ENCODE results near the gene FXYD5. TPM values are rescaled to one million over a fixed set of nuclear protein-coding genes. Genes with fewer than 3 reads are reported as not detected.

The FXYD5 gene
- total and polyA plus RNA-seq, 12 donors, result 13.9 to 67.4 (median 19.3) TPM

- H3K36me3 ChIP-seq, result no peaks in the 10 kb centered on the region
- intact Hi-C loops (cut with DNase I), result no loop called here
- no peak for TF ChIP-seq CTCF (IDR thresholded peaks at IDR 0.05)
- H3K4me1 ChIP-seq, result peaks cover 10 to 54% (median 39%) of the 10 kb centered on the region in 9 donors
- ATAC-seq, result no peak
- WGBS, 2 donors, result 85 to 92% methylated on average over 8 of the region's 8 CpGs
- H3K27me3 ChIP-seq, result no peaks in the 10 kb centered on the region
- H3K4me3 ChIP-seq, result no peak overlapping the region
- DNase-seq, result no peak
- peaks cover 0 to 25% (median 6%) of the 10 kb centered on the region in 11 donors for H3K9me3 ChIP-seq
- H3K27ac ChIP-seq, result no peak overlapping the region
Measured at GRCh38 chr19:35216016-35216832, 61.7 kb downstream of the FXYD5 start.

- Histone ChIP-seq H3K9me3 (peaks cover 0 to 25% (median 6%) of the 10 kb centered on the region in 11 donors), H3K27ac (peak overlapping the region in 2 of 10 donors; percentile 9 to 41), H3K27me3 (no peaks in the 10 kb centered on the region), H3K4me1 (peaks cover 10 to 47% (median 31%) of the 10 kb centered on the region in 9 donors), H3K4me3 (no peak overlapping the region), H3K36me3 (no peaks in the 10 kb centered on the region)
- intact Hi-C loops (cut with DNase I), result no loop called here
- ATAC-seq, result peak in 2 of 8 donors; percentile 41 to 45
- no peak for TF ChIP-seq CTCF (IDR thresholded peaks at IDR 0.05)
- 65 to 84% methylated on average over 3 of the region's 3 CpGs for WGBS, 2 donors
- peak in 1 of 2 donors; percentile 49 for DNase-seq
Measured at GRCh38 chr19:35216833-35217648, 62.5 kb downstream of the FXYD5 start.

GRCh38 chr19:35217649-35217990, 63.1 kb downstream of the FXYD5 start:
- TF ChIP-seq CTCF (IDR thresholded peaks at IDR 0.05), result no peak
- intact Hi-C loops (cut with DNase I), result no loop called here
- peak overlapping the region in 1 of 10 donors; percentile 41 for H3K27ac ChIP-seq
- no peak overlapping the region for H3K4me3 ChIP-seq
- H3K36me3 ChIP-seq, result no peaks in the 10 kb centered on the region
- H3K4me1 ChIP-seq, result peaks cover 10 to 41% (median 25%) of the 10 kb centered on the region in 9 donors
- peaks cover 0 to 25% (median 6%) of the 10 kb centered on the region in 11 donors for H3K9me3 ChIP-seq
- no peaks in the 10 kb centered on the region for H3K27me3 ChIP-seq
- ATAC-seq, result no peak
- no peak for DNase-seq

- WGBS, 2 donors, result 91 to 96% methylated on average over 1 of the region's 1 CpG
- H3K36me3 ChIP-seq, result no peaks in the 10 kb centered on the region
- peaks cover 3 to 30% (median 14%) of the 10 kb centered on the region in 9 donors for H3K4me1 ChIP-seq
- H3K9me3 ChIP-seq, result peaks cover 0 to 31% (median 6%) of the 10 kb centered on the region in 11 donors
- H3K27me3 ChIP-seq, result no peaks in the 10 kb centered on the region
- intact Hi-C loops (cut with DNase I), result no loop called here
- ATAC-seq (no peak), DNase-seq (no peak)
- TF ChIP-seq CTCF (IDR thresholded peaks at IDR 0.05), result no peak
- H3K4me3 ChIP-seq, result no peak overlapping the region
- no peak overlapping the region for H3K27ac ChIP-seq
Measured at GRCh38 chr19:35219008-35219407, 64.5 kb downstream of the FXYD5 start.

Other genes starting within 250 kb of the FXYD5 start
- gene ZNF30, start 227.8 kb upstream of the FXYD5 start, total RNA-seq, result 1 to 10 TPM; 1.6 to 4.5 (median 2.6) TPM
- gene ZNF30, start 227.8 kb upstream of the FXYD5 start, polyA plus RNA-seq, result 1 to 10 TPM; 1.4 to 4.1 TPM
- gene ZNF792, start 190.5 kb upstream of the FXYD5 start, total RNA-seq, result 1 to 10 TPM; 2.0 to 5.9 (median 4.0) TPM
- 1 to 10 TPM; 1.6 to 1.7 TPM for gene ZNF792, start 190.5 kb upstream of the FXYD5 start, polyA plus RNA-seq
- 10 to 100 TPM; 19.5 to 49.4 (median 30.3) TPM for gene GRAMD1A, start 154.4 kb upstream of the FXYD5 start, total RNA-seq
- gene GRAMD1A, start 154.4 kb upstream of the FXYD5 start, polyA plus RNA-seq, result 10 to 100 TPM; 38.7 to 40.9 TPM
- gene SCN1B, start 124.3 kb upstream of the FXYD5 start, total RNA-seq, result 10 to 100 TPM; 33.1 to 70.5 (median 41.5) TPM
- 10 to 100 TPM; 24.5 to 60.5 TPM for gene SCN1B, start 124.3 kb upstream of the FXYD5 start, polyA plus RNA-seq
- gene HPN, start 113.0 kb upstream of the FXYD5 start, total RNA-seq, result 10 to 100 TPM in 1 of 10 donors, 1 to 10 TPM in 9; 2.8 to 13.1 (median 4.8) TPM
- 1 to 10 TPM; 1.4 to 3.5 TPM for gene HPN, start 113.0 kb upstream of the FXYD5 start, polyA plus RNA-seq
- gene FXYD3, start 38.9 kb upstream of the FXYD5 start, total RNA-seq, result 1 to 10 TPM in 3 of 10 donors, under 1 TPM in 4, not detected in 3; 0.51 to 2.1 (median 0.74) TPM
- 1 to 10 TPM in 1 of 2 donors, under 1 TPM in 1; 0.78 to 2.7 TPM for gene FXYD3, start 38.9 kb upstream of the FXYD5 start, polyA plus RNA-seq
- gene LGI4, start 19.7 kb upstream of the FXYD5 start, total RNA-seq, result 10 to 100 TPM in 2 of 10 donors, 1 to 10 TPM in 8; 4.3 to 12.5 (median 7.5) TPM
- 10 to 100 TPM in 1 of 2 donors, 1 to 10 TPM in 1; 8.9 to 30.0 TPM for gene LGI4, start 19.7 kb upstream of the FXYD5 start, polyA plus RNA-seq
- gene FXYD1, start 15.9 kb upstream of the FXYD5 start, total RNA-seq, result 100 to 1,000 TPM; 451 to 819 (median 578) TPM
- gene FXYD1, start 15.9 kb upstream of the FXYD5 start, polyA plus RNA-seq, result 100 to 1,000 TPM; 251 to 605 TPM
- gene FXYD7, start 11.5 kb upstream of the FXYD5 start, total RNA-seq, result under 1 TPM in 3 of 10 donors, not detected in 7; 0.28 to 0.37 (median 0.30) TPM
- under 1 TPM in 1 of 2 donors, not detected in 1; 0.10 TPM for gene FXYD7, start 11.5 kb upstream of the FXYD5 start, polyA plus RNA-seq
- under 1 TPM in 1 of 10 donors, not detected in 9; 0.48 TPM for gene FAM187B, start 74.0 kb downstream of the FXYD5 start, total RNA-seq
- not detected for gene FAM187B, start 74.0 kb downstream of the FXYD5 start, polyA plus RNA-seq
- 1 to 10 TPM; 3.2 to 8.7 (median 5.2) TPM for gene LSR, start 94.3 kb downstream of the FXYD5 start, total RNA-seq
- gene LSR, start 94.3 kb downstream of the FXYD5 start, polyA plus RNA-seq, result 10 to 100 TPM; 10.2 to 10.4 TPM
- 100 to 1,000 TPM; 134 to 185 (median 151) TPM for gene USF2, start 114.2 kb downstream of the FXYD5 start, total RNA-seq
- 100 to 1,000 TPM; 125 to 171 TPM for gene USF2, start 114.2 kb downstream of the FXYD5 start, polyA plus RNA-seq
- 1 to 10 TPM in 1 of 10 donors, under 1 TPM in 1, not detected in 8; 0.44 to 3.9 TPM for gene HAMP, start 127.8 kb downstream of the FXYD5 start, total RNA-seq
- gene HAMP, start 127.8 kb downstream of the FXYD5 start, polyA plus RNA-seq, result 10 to 100 TPM in 1 of 2 donors, not detected in 1; 13.7 TPM
- gene MAG, start 137.4 kb downstream of the FXYD5 start, total RNA-seq, result under 1 TPM in 1 of 10 donors, not detected in 9; 0.39 TPM
- under 1 TPM in 1 of 2 donors, not detected in 1; 0.04 TPM for gene MAG, start 137.4 kb downstream of the FXYD5 start, polyA plus RNA-seq
- 1 to 10 TPM in 1 of 10 donors, under 1 TPM in 7, not detected in 2; 0.22 to 1.6 (median 0.49) TPM for gene CD22, start 174.5 kb downstream of the FXYD5 start, total RNA-seq
- gene CD22, start 174.5 kb downstream of the FXYD5 start, polyA plus RNA-seq, result under 1 TPM; 0.07 to 0.12 TPM
- gene FFAR1, start 193.2 kb downstream of the FXYD5 start, total RNA-seq, result not detected
- not detected for gene FFAR1, start 193.2 kb downstream of the FXYD5 start, polyA plus RNA-seq
- under 1 TPM in 2 of 10 donors, not detected in 8; 0.40 to 0.49 TPM for gene FFAR3, start 203.7 kb downstream of the FXYD5 start, total RNA-seq
- under 1 TPM in 1 of 2 donors, not detected in 1; 0.09 TPM for gene FFAR3, start 203.7 kb downstream of the FXYD5 start, polyA plus RNA-seq
- gene GPR42, start 216.3 kb downstream of the FXYD5 start, total RNA-seq, result not detected
- gene GPR42, start 216.3 kb downstream of the FXYD5 start, polyA plus RNA-seq, result not detected